Measurements from ENCODE around the gene DCBLD2.

DCBLD2 gene

GRCh38 chr3:98763819-98764418 lies 137.6 kb downstream of the DCBLD2 start:
- DNase-seq, result no peak

GRCh38 chr3:98763076-98763475 lies 138.4 kb downstream of the DCBLD2 start, which contains the start of gene ST3GAL6:
ST3GAL6 (plus strand) TSS chr3:98763340; CDS start chr3:98768441, 5,101 bp downstream.
- no peak for DNase-seq

GRCh38 chr3:98761643-98762229 lies 139.8 kb downstream of the DCBLD2 start:
- DNase-seq, result no peak

- DNase-seq, result no peak
Measured at GRCh38 chr3:98759629-98760028, 141.9 kb downstream of the DCBLD2 start.

- no peak for DNase-seq
Measured at GRCh38 chr3:98755601-98756000, 145.9 kb downstream of the DCBLD2 start.

- DNase-seq, result no peak
Measured at GRCh38 chr3:98754483-98754882, 147.0 kb downstream of the DCBLD2 start.

- no peak for DNase-seq
Measured at GRCh38 chr3:98750276-98750919, 151.1 kb downstream of the DCBLD2 start.

- DNase-seq, result no peak
Measured at GRCh38 chr3:98746882-98747281, 154.6 kb downstream of the DCBLD2 start.

- no peak for DNase-seq
Measured at GRCh38 chr3:98746122-98746521, 155.4 kb downstream of the DCBLD2 start.
